ENCODE data around the gene AUTS2.

GRCh38 chr7:69701288-69701687 is 103.0 kb downstream of the AUTS2 start:
- no peak for TF ChIP-seq CTCF (IDR thresholded peaks at IDR 0.05; ENCODE audit: insufficient read depth, low read length, poor library complexity, severe bottlenecking)
- no peak for TF ChIP-seq EZH2phosphoT487 (conservative IDR thresholded peaks at IDR 0.05; ENCODE audit: low read length)

Measured in SU-DHL-6 (cell line).